Mucosa of stomach (tissue), 1 donor: ENCODE measurements around the gene PPP2R2C.

Experiments used
- H3K27me3 ChIP-seq: one replicate; pipeline ENCODE4 v1.7.0; 2013; ENCODE audit warnings: mild to moderate bottlenecking, low read length; ENCODE audit not compliant: control insufficient read depth, insufficient read depth
- H3K36me3 ChIP-seq: one replicate; pipeline ENCODE4 v1.7.0; 2013; ENCODE audit warnings: low read length; ENCODE audit not compliant: control insufficient read depth, insufficient read depth
- H3K4me1 ChIP-seq: one replicate; pipeline ENCODE4 v1.7.0; 2013; ENCODE audit warnings: mild to moderate bottlenecking, low read length; ENCODE audit not compliant: control insufficient read depth, insufficient read depth
- H3K4me3 ChIP-seq: one replicate; pipeline ENCODE4 v1.7.0; 2013; ENCODE audit warnings: low read length
- H3K9ac ChIP-seq: one replicate; pipeline ENCODE4 v1.7.0; 2013; ENCODE audit warnings: mild to moderate bottlenecking, low read length, moderate library complexity
- H3K9me3 ChIP-seq: one replicate; pipeline ENCODE4 v1.7.0; 2013; ENCODE audit warnings: mild to moderate bottlenecking, low read length, moderate library complexity; ENCODE audit not compliant: control insufficient read depth
- donor health status: Pancreatic carcinoma.

Gene PPP2R2C

GRCh38 chr4:6275351-6275750 is 197.1 kb downstream of the PPP2R2C start:
- Histone ChIP-seq H3K36me3 (no peaks in the 10 kb centered on the region), H3K27me3 (no peaks in the 10 kb centered on the region), H3K9me3 (no peaks in the 10 kb centered on the region), H3K4me3 (no peak overlapping the region), H3K4me1 (peaks cover 67% of the 10 kb centered on the region), H3K9ac (no peak overlapping the region)

DNA sequence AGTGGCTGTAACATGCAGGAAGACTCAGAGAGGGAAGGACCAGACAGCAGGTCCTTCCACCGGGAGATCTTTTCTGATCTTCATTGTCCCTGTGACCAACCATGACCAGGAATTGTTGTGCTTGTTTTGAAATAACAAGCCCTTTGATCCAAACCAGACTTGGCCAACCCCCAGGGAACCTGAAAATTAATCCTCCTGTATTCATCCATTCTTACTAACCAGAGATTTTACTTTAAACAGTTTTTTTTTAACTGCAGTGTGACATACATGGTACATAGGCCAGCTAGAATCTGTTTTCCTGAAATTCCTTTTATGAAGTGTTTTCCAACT is 198.8 kb downstream of the PPP2R2C start:
- no peak overlapping the region for H3K4me3 ChIP-seq
- peaks cover 55% of the 10 kb centered on the region for H3K4me1 ChIP-seq
- no peaks in the 10 kb centered on the region for H3K9me3 ChIP-seq
- H3K36me3 ChIP-seq: no peaks in the 10 kb centered on the region
- peak overlapping the region; percentile 9 for H3K9ac ChIP-seq
- H3K27me3 ChIP-seq: no peaks in the 10 kb centered on the region

GRCh38 chr4:6272863-6273660 is 199.4 kb downstream of the PPP2R2C start:
- Histone ChIP-seq H3K4me3 (no peak overlapping the region), H3K27me3 (no peaks in the 10 kb centered on the region), H3K4me1 (peaks cover 50% of the 10 kb centered on the region), H3K9me3 (no peaks in the 10 kb centered on the region), H3K36me3 (no peaks in the 10 kb centered on the region), H3K9ac (peak overlapping the region; percentile 9)

- no peak overlapping the region for H3K4me3 ChIP-seq
These were observed 200.5 kb downstream of the PPP2R2C start for GRCh38 chr4:6271701-6272465.

DNA sequence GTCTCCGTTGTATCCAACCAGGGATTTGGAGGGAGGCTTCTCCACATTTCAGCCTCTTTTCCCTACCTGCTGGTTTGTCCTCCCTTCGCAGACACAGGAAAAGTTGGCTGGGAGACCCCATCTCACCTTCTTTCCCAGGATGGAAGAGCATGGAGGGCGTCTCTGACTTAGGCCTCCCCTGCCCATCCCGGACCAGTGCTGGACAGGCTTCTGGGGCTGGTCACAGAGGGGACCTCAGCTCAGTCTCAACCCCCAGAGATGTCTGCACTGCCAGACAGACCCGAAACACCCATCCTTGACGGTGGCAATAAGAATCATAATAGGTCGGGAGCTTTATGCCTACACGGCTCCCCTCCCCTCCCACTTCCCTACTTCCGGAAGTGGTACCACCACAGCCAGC is 201.2 kb downstream of the PPP2R2C start:
- H3K27me3 ChIP-seq: no peaks in the 10 kb centered on the region
- H3K4me1 ChIP-seq: peaks cover 31% of the 10 kb centered on the region
- no peaks in the 10 kb centered on the region for H3K36me3 ChIP-seq
- peak overlapping the region; percentile 85 for H3K9ac ChIP-seq
- peak overlapping the region; percentile 43 for H3K4me3 ChIP-seq
- H3K9me3 ChIP-seq: no peaks in the 10 kb centered on the region

More at GRCh38 chr4:6271701-6272465, 200.5 kb downstream of the PPP2R2C start:
- H3K36me3 ChIP-seq: no peaks in the 10 kb centered on the region
- H3K4me1 ChIP-seq: peaks cover 38% of the 10 kb centered on the region
- no peaks in the 10 kb centered on the region for H3K27me3 ChIP-seq
- no peaks in the 10 kb centered on the region for H3K9me3 ChIP-seq
- H3K9ac ChIP-seq: peak overlapping the region; percentile 85

DNA sequence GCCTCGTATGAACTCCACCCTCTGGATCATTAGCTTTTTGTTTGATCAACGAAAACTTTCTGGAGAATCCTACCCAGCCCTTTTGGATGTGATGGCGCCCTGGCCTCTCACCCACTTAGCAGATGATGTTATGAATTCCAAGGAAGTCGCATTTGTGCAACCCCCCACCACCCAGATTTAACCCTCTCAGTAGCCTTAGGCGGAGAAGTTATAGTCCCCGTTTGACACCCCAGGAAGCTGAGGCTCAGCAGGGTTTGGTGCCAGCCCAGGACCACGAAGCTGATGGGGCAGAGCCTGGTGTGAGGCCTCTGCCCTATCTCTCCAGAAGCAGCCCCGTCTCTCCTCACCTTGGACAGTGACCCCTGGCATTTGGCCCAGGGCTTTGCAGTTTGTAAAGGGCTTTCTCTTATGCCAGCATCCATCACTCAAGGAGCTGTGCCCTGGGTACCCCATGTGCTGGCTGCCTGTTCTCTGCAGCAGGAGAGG is 201.7 kb downstream of the PPP2R2C start:
- Histone ChIP-seq H3K36me3 (no peaks in the 10 kb centered on the region), H3K27me3 (no peaks in the 10 kb centered on the region), H3K4me1 (peaks cover 26% of the 10 kb centered on the region), H3K9me3 (no peaks in the 10 kb centered on the region), H3K4me3 (peak overlapping the region; percentile 43), H3K9ac (peak overlapping the region; percentile 85)
